Stimulated activated CD8-positive, alpha-beta memory T cell treated with anti-CD3 and anti-CD28 coated beads, Interleukin-12 subunit alpha, Interleukin-12 subunit beta, amount 100 ng/mL, for 24 hours (primary cell): ENCODE data around the gene RERE.
"Not testable (repeated sequence)": the region's sequence is repeated elsewhere in the genome, so short reads cannot be mapped to it uniquely, and the experiment has no call there.

Experiments used
- DNase-seq: peaks from one replicate; pipeline ENCODE4 v3.0.0-alpha.2; 2020; ENCODE audit errors: extremely low read depth

The RERE gene

DNA sequence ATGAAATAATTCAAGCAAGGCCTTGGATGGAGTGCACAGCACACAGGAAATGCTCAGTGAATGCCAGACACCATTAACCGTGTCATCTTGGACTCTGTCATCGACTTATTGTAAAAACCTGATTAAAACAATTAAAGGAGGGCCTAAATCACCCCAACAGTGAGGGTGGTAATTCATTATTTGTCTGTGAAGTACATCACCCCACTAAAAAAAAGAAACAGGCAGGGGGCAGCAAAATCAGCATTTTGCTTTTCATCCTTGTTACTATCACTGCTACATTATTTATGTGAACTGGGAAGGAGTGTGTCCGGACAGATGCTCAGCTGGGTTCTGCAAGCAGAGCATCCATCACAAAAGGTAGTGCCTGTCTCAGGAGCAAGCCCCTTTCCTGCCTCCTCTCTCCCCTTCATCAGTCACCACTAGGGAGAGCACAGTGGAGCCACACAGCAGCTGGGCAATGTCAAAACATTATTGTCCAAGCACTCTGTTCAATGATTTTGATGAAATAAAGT lies 98.5 kb downstream of the RERE start:
- no peak for DNase-seq

- DNase-seq: no peak
These were observed 100.3 kb downstream of the RERE start for GRCh38 chr1:8717148-8717547.

GRCh38 chr1:8716238-8716637 lies 101.2 kb downstream of the RERE start:
- no peak for DNase-seq

- DNase-seq: no peak
These were observed 103.3 kb downstream of the RERE start for GRCh38 chr1:8714173-8714572.

GRCh38 chr1:8712413-8713231 lies 104.8 kb downstream of the RERE start:
- DNase-seq: no peak

DNA sequence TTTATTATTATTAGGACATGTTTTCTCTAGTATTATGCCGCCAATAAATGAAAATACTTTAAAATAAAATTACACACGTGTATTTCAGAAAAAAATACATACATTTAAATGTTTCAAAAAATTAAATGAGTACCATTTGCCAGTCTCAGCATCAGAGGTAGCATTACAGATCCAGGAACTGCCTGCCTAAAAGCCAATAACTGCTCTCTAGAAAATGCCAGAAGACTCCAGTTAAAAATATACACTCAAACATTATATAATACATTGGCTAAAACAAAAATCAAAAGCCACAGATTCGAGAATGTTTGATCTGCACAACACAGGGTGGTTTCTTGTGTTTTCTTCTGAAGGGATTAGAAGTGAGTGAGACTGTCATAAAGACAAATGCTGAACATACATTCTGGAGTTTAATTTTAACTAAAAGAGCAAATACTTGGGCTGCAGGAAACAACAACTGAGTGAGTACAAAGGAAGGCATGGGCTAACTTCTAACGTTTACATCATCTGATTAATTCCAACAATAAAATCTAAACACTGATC lies 105.5 kb downstream of the RERE start:
- no peak for DNase-seq

- no peak for DNase-seq
These were observed 106.3 kb downstream of the RERE start for GRCh38 chr1:8711151-8711550.

DNA sequence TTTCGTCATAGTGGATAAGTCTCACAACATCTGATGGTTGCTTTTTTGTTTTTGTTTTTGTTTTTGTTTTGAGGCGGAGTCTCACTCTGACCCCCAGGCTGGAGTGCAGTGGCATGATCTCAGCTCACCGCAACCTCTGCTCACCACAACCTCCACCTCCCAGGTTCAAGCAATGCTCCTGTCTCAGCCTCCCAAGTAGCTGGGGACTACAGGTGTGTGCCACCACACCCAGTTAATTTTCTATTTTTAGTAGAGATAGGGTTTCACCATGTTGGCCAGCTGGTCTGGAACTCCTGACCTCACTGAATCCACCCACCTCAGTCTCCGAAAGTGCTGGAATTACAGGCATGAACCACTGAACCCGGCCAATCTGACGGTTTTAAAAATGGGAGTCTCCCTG lies 109.2 kb downstream of the RERE start:
- no peak for DNase-seq

DNA sequence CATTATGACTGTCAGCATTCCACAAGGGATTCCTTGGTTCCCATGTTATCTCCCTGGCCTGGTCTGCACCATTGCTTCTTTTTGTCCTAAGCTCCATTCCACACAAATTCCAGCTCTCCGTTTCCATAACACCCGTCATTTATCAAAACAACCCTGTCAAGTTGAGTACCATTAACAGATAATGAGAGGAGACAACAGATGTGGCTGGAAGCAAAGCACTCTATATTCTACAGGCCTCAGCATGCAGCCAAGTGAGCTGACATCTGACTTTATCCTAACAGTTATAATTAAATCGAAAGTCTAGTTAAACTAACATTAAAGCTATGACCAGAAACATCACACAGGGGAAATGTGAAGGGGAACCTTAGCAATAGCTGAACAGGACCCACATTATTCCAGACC lies 110.4 kb downstream of the RERE start:
- no peak for DNase-seq

- DNase-seq: no peak
These were observed 111.1 kb downstream of the RERE start for GRCh38 chr1:8706291-8706690.

GRCh38 chr1:8704866-8705506 lies 112.5 kb downstream of the RERE start:
- DNase-seq: no peak

GRCh38 chr1:8702850-8703810 lies 114.3 kb downstream of the RERE start:
- peak; percentile 25 for DNase-seq

DNA sequence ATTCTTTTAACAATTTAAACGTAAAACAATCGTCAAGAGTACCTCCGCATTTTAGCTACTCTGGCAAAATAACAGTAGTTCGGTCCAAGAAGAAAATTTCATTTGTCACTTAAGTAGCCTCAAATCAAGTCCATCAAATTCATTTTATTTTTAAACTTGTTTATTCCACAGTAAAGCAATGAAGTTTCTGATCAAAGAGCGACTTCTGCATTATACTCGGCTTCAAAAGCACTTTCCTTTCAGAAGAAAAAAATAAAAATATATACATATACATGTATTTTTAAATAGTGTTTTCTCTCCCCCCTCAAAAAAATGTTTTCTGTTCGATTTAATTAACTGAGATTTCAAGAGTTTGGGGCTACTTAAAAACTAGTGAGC lies 115.0 kb downstream of the RERE start:
- no peak for DNase-seq

DNA sequence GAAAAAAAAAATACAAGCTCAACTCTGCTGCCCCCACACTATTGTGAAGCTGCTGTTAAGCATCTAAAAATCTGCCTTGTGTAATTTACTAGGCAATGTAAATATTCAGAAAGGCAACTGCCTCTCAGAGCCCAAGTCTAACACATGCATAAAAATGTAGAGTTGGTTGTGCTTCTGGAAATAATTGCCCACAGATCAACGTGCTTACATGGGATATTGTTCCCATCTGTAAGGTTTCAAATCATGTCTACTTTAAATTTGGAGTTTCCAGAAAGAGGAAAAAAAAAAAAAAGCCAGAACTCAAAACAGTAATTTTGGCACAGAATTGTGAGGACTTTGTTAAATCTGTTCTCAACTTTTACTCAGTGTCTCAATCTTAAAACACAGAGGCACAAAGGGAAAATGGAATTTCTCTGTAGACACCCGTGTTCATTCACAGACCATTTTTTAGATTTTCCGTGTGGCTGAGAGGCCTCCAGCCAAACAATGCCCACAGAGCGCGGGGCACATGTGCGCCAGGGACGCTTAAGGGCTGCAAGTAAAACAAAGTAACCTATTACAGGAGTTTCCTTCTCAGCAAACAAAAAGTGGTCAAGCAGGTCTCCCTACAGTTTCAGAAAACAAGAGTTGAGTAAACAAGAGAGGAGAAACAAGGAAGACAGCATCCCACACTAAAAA lies 115.5 kb downstream of the RERE start:
- DNase-seq: no peak

GRCh38 chr1:8699679-8700078 lies 117.8 kb downstream of the RERE start:
- no peak for DNase-seq

GRCh38 chr1:8698937-8699447 lies 118.4 kb downstream of the RERE start:
- no peak for DNase-seq

DNA sequence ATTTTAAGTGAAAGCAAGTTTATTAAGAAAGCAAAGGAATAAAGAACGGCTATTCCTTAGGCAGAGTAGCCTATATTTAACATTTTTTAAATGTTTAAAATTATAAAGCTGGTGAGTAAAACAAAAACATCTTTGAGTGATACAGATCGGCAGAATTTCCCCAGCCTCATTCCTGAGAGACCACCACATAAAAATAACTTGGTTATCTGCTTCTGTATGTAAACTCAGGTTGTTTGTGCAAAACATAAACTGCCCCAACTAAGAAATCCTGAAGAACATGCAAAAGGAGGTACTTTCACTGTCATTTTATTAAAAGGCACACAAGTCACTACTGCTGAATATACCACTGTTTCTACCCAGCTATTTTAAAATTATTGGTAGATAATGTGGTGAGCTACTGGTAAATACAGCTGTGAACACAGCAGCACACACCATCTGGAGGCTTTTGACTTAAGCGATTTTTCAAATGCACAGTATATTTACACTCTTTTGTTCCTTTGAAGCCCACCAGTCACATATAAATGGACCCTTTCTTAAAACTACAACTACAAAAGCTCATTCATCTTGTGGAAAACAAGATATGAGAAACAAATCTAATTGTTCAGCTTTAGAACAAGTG lies 119.3 kb downstream of the RERE start:
- no peak for DNase-seq

GRCh38 chr1:8695442-8695841 lies 122.0 kb downstream of the RERE start:
- DNase-seq: not testable (repeated sequence)

- no peak for DNase-seq
These were observed 124.3 kb downstream of the RERE start for GRCh38 chr1:8693107-8693506.

DNA sequence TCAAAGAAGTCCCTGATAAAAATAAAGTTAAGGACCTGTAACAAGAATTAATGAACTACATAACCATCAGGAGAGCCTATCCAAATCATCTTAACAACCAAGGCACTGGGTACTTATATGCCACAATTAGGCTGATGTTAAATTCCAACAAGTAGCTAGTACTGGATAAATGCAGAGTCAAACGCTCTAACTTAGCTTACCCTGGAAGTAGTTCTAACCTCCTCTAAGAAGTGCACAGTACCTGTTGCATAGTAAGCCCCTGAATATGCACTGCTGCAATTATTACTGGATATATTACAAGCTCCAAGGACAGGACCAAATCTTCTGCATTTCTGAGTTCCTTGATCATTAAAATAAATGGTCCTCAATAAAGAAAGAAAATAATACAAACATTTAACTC lies 125.8 kb downstream of the RERE start:
- DNase-seq: no peak

DNA sequence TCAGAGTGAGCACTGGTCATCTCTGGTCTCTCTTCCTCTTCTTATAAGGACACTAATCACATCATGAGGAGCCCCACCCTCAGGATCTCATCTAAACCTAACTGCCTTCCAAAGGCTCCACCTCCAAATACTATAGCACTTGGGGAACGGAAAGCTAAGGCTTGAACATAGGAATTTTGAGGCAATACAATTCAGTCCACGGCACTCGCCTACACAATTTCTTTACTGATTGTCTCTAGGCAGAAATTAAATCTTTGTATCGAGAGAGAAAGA lies 127.3 kb downstream of the RERE start:
- DNase-seq: no peak
